Activated CD8-positive, alpha-beta T cell treated with anti-CD3 and anti-CD28 coated beads for 36 hours (primary cell): Measurements from ENCODE around the gene SOX9. TPM values are rescaled to one million over a fixed set of nuclear protein-coding genes. Genes with fewer than 3 reads are reported as not detected.

Source experiments
- ATAC-seq: fragments of 200-7000 bp; cut with Tn5 transposase; one replicate; pipeline ENCODE4 v1.10.0; 2021; ENCODE audit warnings: mild to moderate bottlenecking, moderate library complexity
- CTCF ChIA-PET: fragments of 350-600 bp; sonication (Branson Sonifier 250); formaldehyde crosslinking; loops from one replicate; lab custom pipeline; 2021; ENCODE audit warnings: antibody characterized with exemption; lab: Charles Lee
- POLR2A ChIA-PET: fragments of 350-600 bp; sonication (Branson Sonifier 250); formaldehyde crosslinking; loops from one replicate; lab custom pipeline; 2021; ENCODE audit warnings: antibody characterized with exemption; lab: Charles Lee
- DNase-seq: peaks from one replicate; pipeline ENCODE4 v3.0.0-alpha.2; 2020
- H3K27ac Mint-ChIP-seq: one replicate; pipeline ENCODE4 v1.8.0; 2021; ENCODE audit warnings: mild to moderate bottlenecking, mixed read lengths
- H3K27me3 Mint-ChIP-seq: one replicate; pipeline ENCODE4 v1.8.0; 2021; ENCODE audit warnings: mixed read lengths
- H3K36me3 Mint-ChIP-seq: one replicate; pipeline ENCODE4 v1.8.0; 2021; ENCODE audit warnings: low read depth, mixed read lengths
- H3K4me1 Mint-ChIP-seq: one replicate; pipeline ENCODE4 v1.8.0; 2021; ENCODE audit warnings: low read depth, mixed read lengths
- H3K4me3 Mint-ChIP-seq: one replicate; pipeline ENCODE4 v1.8.0; 2021; ENCODE audit warnings: mild to moderate bottlenecking, moderate library complexity, mixed read lengths
- H3K9me3 Mint-ChIP-seq: one replicate; pipeline ENCODE4 v1.8.0; 2021; ENCODE audit warnings: mixed read lengths
- CTCF ChIP-seq: fragments of 200-600 bp; IDR thresholded peaks from one replicate; pipeline ENCODE4 v1.8.0; 2022; ENCODE audit warnings: antibody characterized with exemption, mild to moderate bottlenecking
- intact Hi-C: fragments of 100-400 bp; cut with micrococcal nuclease; formaldehyde crosslinking; loops from one replicate; pipeline ENCODE4 v1.10.0; 2022
- total RNA-seq, 2 experiments: library from RNA; stranded (reverse); gene quantifications; one replicate each; pipeline ENCODE4 v1.2.3, GENCODE V29; 2021

SOX9 gene
- total RNA-seq, 2 experiments from 2014 or later: not detected

DNA sequence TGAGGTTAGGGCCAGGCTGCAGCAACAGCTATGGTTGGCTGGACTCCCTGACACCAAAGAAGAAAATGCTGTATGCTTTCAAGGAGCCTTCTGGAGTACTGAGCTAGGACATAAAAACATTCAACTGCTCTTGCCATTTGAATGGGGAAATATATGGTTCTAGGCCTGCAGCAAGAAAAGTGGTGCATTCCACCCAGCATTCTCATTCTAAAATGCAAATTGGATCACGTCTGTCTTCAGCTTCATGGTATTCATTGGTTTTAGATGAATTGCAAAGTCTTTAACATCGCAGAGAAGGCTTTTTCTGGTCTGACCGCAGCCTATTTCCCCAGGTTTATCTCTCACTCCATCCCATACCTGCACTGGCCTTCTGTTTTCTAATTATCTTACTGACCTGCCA is 27.1 kb upstream of the SOX9 start:
- ChIA-PET CTCF (no interaction called here), POLR2A (no interaction called here)
- peaks cover 2% of the 10 kb centered on the region for H3K27me3 Mint-ChIP-seq
- no peak for DNase-seq
- no peak overlapping the region for H3K27ac Mint-ChIP-seq
- no peaks in the 10 kb centered on the region for H3K36me3 Mint-ChIP-seq
- no peak for ATAC-seq
- peaks cover 1% of the 10 kb centered on the region for H3K9me3 Mint-ChIP-seq
- no peak overlapping the region for H3K4me3 Mint-ChIP-seq
- TF ChIP-seq CTCF: no peak
- no peaks in the 10 kb centered on the region for H3K4me1 Mint-ChIP-seq
- intact Hi-C loops: no loop called here

GRCh38 chr17:72095316-72095715 is 25.5 kb upstream of the SOX9 start:
- POLR2A ChIA-PET: interaction anchor here (0.7 to 0.8 kb wide), 2 partner anchors 28 to 38 kb away, joined by 3 to 4 read pairs; no protein-coding TSS in a partner anchor
- Mint-ChIP-seq H3K4me1 (no peaks in the 10 kb centered on the region), H3K36me3 (no peaks in the 10 kb centered on the region), H3K9me3 (peaks cover 1% of the 10 kb centered on the region), H3K27ac (no peak overlapping the region), H3K4me3 (no peak overlapping the region), H3K27me3 (no peaks in the 10 kb centered on the region)
- ATAC-seq (no peak), DNase-seq (no peak)
- CTCF ChIA-PET: no interaction called here
- no peak for TF ChIP-seq CTCF
- intact Hi-C loops: no loop called here

DNA sequence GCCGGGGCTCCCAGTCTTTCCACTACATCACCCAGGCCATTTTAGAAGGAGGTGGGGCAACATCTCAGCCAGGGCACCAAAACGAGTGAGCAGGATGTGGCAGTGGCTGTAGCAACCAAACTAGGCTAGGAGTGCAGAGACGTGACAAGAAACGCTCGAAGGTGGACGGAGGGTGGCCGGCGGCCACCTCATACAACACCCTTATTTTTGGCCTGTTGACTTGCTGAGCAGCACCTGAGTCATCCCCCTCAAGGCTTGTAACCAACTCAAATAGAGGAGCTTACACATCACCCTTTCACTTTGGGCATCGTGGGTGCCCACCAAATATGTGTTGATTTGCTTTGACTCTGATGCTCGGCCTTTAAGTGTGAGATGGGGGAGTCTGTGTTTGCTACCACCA is 23.7 kb upstream of the SOX9 start:
- no peak overlapping the region for H3K4me3 Mint-ChIP-seq
- no peaks in the 10 kb centered on the region for H3K9me3 Mint-ChIP-seq
- no peaks in the 10 kb centered on the region for H3K27me3 Mint-ChIP-seq
- POLR2A ChIA-PET: no interaction called here
- no peak overlapping the region for H3K27ac Mint-ChIP-seq
- no peaks in the 10 kb centered on the region for H3K36me3 Mint-ChIP-seq
- ATAC-seq (no peak), DNase-seq (no peak)
- TF ChIP-seq CTCF: no peak
- intact Hi-C loops: no loop called here
- CTCF ChIA-PET: no interaction called here
- H3K4me1 Mint-ChIP-seq: no peaks in the 10 kb centered on the region

- ATAC-seq (no peak), DNase-seq (no peak)
- intact Hi-C loops: no loop called here
- Mint-ChIP-seq H3K4me1 (no peaks in the 10 kb centered on the region), H3K27ac (no peak overlapping the region), H3K27me3 (peaks cover under 1% of the 10 kb centered on the region), H3K9me3 (no peaks in the 10 kb centered on the region), H3K36me3 (no peaks in the 10 kb centered on the region), H3K4me3 (no peak overlapping the region)
- ChIA-PET POLR2A (no interaction called here), CTCF (no interaction called here)
- TF ChIP-seq CTCF: no peak
Measured at GRCh38 chr17:72099919-72100318, 20.9 kb upstream of the SOX9 start.

GRCh38 chr17:72100470-72100869 is 20.4 kb upstream of the SOX9 start:
- H3K27me3 Mint-ChIP-seq: peaks cover 2% of the 10 kb centered on the region
- intact Hi-C loops: no loop called here
- DNase-seq: no peak
- no peaks in the 10 kb centered on the region for H3K4me1 Mint-ChIP-seq
- H3K27ac Mint-ChIP-seq: no peak overlapping the region
- no peak for TF ChIP-seq CTCF
- no peak for ATAC-seq
- H3K4me3 Mint-ChIP-seq: no peak overlapping the region
- CTCF ChIA-PET: no interaction called here
- H3K36me3 Mint-ChIP-seq: no peaks in the 10 kb centered on the region
- H3K9me3 Mint-ChIP-seq: no peaks in the 10 kb centered on the region
- POLR2A ChIA-PET: no interaction called here
